ENCODE measurements around the gene GNAQ. TPM values are rescaled to one million over a fixed set of nuclear protein-coding genes. Genes with fewer than 3 reads are reported as not detected.

Gene GNAQ
- total RNA-seq, 4 donors from 2014 or later: 40.8 to 54.7 (median 53.8) TPM

- DNase-seq (ENCODE audit: low spot score) (no peak), ATAC-seq (ENCODE audit: low FRiP score) (no peak)
- no peak for TF ChIP-seq CTCF (IDR thresholded peaks at IDR 0.05)
Observed at GRCh38 chr9:77929942-77930341, 101.7 kb downstream of the GNAQ start.

- no peak for DNase-seq (ENCODE audit: low spot score)
- no peak for ATAC-seq (ENCODE audit: low FRiP score)
- TF ChIP-seq CTCF (IDR thresholded peaks at IDR 0.05): no peak
Observed at GRCh38 chr9:77927265-77927664, 104.3 kb downstream of the GNAQ start.

- peak; percentile 81 for ATAC-seq (ENCODE audit: low FRiP score)
- TF ChIP-seq CTCF (IDR thresholded peaks at IDR 0.05): no peak
- no peak for DNase-seq (ENCODE audit: low spot score)
Observed at GRCh38 chr9:77926371-77926878, 105.2 kb downstream of the GNAQ start.

- ATAC-seq (ENCODE audit: low FRiP score): no peak
- no peak for TF ChIP-seq CTCF (IDR thresholded peaks at IDR 0.05)
- DNase-seq (ENCODE audit: low spot score): no peak
Observed at GRCh38 chr9:77922591-77922990, 109.0 kb downstream of the GNAQ start.

- no peak for DNase-seq (ENCODE audit: low spot score)
- ATAC-seq (ENCODE audit: low FRiP score): no peak
- no peak for TF ChIP-seq CTCF (IDR thresholded peaks at IDR 0.05)
Observed at GRCh38 chr9:77917800-77918199, 113.8 kb downstream of the GNAQ start.

- DNase-seq (ENCODE audit: low spot score) (no peak), ATAC-seq (ENCODE audit: low FRiP score) (no peak)
- TF ChIP-seq CTCF (IDR thresholded peaks at IDR 0.05): no peak
Observed at GRCh38 chr9:77916820-77917219, 114.8 kb downstream of the GNAQ start.

- DNase-seq (ENCODE audit: low spot score) (no peak), ATAC-seq (ENCODE audit: low FRiP score) (no peak)
- no peak for TF ChIP-seq CTCF (IDR thresholded peaks at IDR 0.05)
Observed at GRCh38 chr9:77916410-77916819, 115.2 kb downstream of the GNAQ start.

All from omental fat pad (tissue), 4 donors.